HG03442 (cell line): ENCODE data around the gene HEG1.

Experiments used
- ATAC-seq: cut with Tn5 transposase; IDR thresholded peaks from one replicate; pipeline ENCODE4 v1.9.1; 2021; ENCODE audit warnings: mild to moderate bottlenecking, moderate library complexity; ENCODE audit not compliant: unreplicated experiment

The HEG1 gene

DNA sequence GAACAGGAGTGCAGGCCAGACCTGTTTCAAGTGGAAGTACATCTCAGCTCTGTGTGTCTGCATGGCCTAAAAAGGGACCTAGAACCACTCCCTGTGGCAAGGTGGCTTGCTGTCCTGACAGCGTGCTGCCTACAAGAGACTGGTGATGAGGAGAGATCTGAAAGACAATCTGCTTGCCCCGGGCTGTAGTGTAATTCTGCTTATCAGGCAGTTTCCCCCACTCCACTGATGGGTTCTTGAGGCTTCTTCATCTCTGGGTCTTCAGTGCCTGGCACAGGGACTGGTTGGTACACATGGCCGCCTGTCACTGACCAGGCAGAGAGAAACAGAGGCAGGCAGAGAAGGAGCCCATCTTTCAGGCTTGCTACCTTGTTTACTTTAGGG is 57.6 kb downstream of the HEG1 start:
- no peak for ATAC-seq

DNA sequence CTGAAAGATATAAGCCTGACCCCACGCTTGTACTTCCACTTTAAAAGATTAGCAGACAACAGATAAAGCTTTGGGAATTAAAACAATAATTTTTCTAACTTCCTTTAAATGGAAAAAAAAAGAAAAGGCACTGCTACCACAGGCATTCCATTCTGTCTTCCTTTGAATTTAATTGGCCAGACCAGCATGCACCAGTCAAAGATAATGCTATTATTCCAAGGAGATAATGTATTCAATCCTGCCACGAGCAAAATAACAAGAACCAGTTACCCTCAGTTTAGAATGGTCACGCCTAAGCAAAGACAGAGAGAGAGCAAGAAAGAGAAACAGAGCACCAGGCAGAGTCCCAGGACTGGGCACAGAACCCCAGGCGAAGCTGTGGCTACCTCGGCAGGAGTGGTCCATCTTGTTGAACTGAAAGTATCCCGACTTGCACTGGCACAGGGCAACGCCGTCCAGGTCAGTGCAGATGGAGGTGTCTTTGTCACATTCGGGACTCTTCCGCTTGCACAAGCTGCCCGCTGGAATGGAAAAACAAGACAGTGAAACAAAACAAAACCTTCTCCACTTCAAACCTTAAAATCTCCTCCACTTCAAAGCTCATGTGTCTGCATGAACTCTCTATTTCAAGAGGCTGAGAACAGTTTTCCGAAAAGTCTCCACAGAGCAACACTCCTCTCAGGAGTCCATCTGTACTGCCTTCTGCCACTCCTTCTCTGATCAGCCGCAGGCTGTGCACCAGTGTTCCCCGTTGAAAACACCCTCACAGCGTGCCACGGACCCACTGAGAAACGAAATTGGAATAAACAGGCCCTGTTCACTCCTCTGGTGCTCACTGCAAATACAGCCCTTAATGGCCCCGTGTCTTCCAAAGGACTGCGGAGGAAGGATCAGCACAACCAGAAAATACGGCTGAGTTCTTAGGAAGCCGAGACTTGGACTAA is 58.2 kb downstream of the HEG1 start:
- no peak for ATAC-seq

DNA sequence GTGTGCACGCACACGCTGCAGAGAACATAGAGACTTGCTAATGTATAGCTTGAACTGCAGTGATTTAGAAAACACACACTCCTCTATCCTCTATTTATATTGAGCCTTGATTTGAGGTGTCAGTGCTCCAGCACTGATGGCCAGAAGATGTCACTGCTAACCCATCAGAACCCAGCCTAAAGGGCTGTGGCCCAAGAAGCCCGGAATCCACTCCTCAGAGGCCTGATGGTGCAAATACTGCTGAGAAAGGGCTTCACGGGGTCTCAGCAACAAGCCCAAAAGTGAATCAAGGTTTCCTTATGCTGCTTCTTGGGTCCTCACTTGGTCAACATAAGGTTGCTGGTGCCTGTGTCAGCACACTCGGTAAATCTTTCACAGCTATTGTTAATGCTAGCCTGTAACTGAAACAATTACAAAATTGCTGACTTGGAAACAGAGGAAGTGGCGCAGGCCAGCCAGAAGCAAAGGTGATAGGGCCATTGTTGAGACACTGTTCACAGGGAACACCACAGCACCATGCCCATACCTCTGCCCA is 60.3 kb downstream of the HEG1 start:
- ATAC-seq = no peak

- ATAC-seq = no peak
Measured at GRCh38 chr3:124993466-124993865, 62.3 kb downstream of the HEG1 start.

- no peak for ATAC-seq
Measured at GRCh38 chr3:124992041-124992440, 63.8 kb downstream of the HEG1 start.

DNA sequence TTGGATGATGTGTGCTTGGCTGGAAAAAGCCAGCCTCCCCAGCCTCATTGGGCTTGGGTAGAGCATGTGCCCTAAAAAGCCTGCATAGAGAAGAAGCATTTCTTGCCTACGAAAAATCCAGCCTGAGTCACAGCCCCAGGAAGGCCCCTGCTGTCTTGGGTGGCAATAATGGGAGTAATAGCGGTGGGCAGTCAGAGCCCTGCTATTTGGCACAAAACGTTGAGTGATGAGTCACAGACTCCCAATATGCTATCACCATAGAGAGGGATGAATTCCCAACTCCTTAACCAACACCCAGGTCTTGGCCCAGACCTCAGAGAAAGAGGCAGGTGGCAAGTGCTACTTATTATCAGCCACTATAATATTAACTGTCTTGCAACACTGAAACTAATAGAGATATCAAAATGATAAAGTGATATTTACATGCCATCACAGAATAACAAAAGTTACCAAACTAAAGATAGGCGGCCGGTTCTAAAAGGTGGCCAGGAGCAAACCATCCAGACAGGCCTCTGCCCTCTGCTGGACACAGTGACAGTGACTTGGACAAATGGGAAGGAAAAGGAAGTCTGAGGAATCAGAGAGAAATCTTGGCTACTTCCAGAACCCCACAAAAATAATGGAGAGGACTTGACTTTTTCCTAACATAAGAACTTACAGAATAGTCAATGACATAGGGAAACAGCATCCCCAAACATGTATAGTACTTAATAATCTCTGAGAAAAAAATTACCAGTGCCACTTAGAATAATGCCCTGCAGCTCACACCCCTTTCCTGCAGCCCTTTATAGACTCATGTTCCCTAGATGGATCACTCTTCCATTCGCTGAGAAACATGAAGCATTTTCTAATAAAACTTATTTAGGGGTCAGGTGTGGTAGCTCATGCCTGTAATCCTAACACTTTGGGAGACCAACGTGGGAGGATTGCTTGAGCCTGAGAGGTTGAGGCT is 69.3 kb downstream of the HEG1 start:
- no peak for ATAC-seq

- ATAC-seq = no peak
Measured at GRCh38 chr3:124985349-124985748, 70.4 kb downstream of the HEG1 start.

GRCh38 chr3:124984754-124985153 is 71.0 kb downstream of the HEG1 start:
- ATAC-seq = no peak

- no peak for ATAC-seq
Measured at GRCh38 chr3:124982855-124983254, 72.9 kb downstream of the HEG1 start.

- ATAC-seq = no peak
Measured at GRCh38 chr3:124981472-124981871, 74.3 kb downstream of the HEG1 start.

GRCh38 chr3:124978627-124979026 is 77.2 kb downstream of the HEG1 start:
- no peak for ATAC-seq

DNA sequence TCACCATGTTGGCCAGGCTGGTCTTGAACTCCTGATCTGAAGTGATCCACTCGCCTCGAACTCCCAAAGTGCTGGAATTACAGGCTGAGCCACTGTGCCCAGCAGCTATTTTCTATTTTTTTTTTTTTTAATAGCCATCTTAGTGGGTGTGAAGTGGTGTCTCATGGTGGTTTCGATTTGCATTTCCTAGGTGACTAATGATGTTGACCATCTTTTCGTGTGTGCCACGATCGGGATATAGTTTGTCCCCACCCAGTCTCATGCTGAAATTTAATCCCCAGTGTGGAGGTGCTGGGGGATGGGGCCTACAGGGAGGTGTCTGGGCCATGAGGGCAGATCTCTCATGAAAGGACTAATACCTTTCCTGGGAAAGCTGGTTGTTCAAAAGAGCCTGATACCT is 79.4 kb downstream of the HEG1 start:
- no peak for ATAC-seq

DNA sequence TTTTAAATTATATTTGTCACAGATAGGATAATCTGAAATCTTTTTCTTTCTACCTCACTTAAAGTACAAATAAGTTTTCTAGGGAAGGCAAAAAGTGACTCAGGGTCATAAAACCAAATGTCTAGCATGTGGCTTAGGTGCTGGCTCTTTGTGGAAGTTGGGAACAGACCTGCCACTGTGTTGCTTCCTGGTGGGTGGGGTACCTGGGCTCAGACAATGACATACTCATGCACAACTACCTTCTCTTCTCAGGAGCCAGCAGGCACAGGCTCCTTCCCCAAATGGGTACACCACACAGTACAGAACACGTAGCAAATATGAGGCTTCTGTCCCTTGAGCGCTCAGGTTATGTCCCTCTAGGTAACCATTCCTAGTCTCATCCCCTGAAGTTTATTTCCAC is 81.1 kb downstream of the HEG1 start:
- no peak for ATAC-seq

- ATAC-seq = no peak
Measured at GRCh38 chr3:124973290-124973689, 82.5 kb downstream of the HEG1 start.

GRCh38 chr3:124972457-124972856 is 83.3 kb downstream of the HEG1 start:
- ATAC-seq = no peak

DNA sequence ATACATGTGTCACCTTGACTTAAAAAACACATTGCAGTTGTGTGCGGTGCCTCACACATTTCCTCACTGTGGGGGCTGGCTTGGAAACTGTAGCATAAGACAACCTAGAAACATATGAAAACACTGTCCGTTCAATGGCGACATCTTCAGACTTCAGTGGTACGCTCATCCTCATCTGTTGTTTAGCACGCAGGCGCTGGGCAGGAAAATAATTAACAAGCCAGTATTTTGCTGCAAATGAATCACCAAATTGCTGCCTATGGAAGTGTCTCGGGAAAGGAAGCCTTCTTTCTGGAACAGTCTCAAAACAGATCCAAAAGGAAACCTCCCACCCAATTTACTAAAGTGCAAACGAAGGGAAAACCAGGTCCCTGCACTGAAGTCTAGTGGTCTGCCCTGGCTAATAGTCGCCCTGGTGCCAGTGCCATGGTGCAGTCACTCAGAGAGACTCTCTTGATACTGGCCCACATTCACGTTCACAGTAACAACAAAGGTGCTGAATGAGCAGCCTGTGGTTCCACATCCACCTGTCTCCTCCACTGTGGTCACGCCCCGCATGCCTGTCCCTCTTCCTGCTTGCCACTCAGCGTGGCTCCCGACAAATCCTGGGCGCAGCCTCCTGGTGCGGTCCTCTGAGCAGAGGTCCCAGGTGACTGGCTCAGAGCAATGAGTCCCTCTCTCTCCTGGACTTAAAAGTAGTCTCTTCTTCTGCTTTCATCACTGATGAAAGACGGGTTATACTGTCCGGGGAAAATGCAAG is 85.7 kb downstream of the HEG1 start:
- no peak for ATAC-seq

DNA sequence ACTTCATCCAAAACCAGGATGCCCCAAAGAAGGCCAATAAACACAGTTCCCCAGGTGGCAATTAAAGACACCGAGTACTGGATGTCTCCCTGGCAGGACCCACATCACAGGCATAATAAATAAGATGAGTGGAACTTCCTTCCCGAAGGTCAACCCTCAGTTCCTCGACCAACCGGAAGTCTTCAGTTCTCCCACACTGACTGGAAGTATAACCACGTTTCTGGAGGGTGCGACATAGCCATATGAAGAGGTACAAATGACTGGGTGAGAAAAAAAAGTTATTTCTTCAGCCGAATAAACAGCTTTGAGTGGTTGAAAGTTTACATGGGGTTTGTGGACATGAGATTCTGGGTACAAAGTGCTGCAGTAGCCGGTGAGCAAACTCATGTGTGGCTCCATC is 86.6 kb downstream of the HEG1 start:
- no peak for ATAC-seq

DNA sequence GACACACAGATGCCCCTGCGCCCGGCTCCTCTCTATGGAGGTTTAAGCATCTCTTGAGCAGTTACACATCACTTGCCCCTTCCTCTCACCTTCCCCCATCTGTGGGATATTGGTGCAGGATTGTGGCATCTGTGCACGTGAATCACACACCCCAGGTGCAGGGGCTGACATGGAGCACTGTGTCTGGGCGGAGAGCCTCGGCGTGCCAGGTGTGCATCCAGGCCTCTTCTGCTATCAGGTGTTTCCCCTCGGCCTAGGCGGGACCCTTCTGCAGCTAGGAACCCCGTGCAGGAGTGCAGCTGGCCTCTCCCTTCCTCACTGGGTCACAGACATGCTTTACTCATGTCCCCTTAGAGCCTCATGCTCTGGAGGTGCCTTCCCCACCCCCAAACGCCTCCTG is 87.8 kb downstream of the HEG1 start:
- ATAC-seq = no peak

- ATAC-seq = no peak
Measured at GRCh38 chr3:124966521-124967445, 89.0 kb downstream of the HEG1 start.

DNA sequence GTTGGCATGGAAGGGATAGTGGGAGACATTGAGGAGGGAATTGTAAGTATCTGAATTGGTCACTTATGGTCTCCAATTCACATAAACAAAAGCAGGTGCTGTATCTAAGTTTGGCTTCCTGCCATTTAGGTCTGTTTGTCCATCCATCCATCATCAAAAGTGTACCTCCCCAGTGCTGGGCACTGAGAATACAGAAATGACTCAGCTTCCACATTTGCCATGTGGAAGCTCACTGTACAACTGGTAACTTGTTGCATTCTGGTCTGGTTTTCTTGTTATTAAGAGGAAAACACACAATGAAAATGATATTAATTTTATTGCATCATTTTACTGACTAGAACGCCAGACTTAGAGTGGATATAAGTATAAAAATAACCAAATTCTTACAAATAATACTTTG is 90.4 kb downstream of the HEG1 start:
- no peak for ATAC-seq
